Measurements from ENCODE around the gene CAV2.

GRCh38 chr7:116527521-116527920, 28.0 kb downstream of the CAV2 start:
- TF ChIP-seq CTCF (IDR thresholded peaks at IDR 0.05) (no peak), POLR2AphosphoS5 (IDR thresholded peaks at IDR 0.05) (no peak), EP300 (IDR thresholded peaks at IDR 0.05) (no peak)

Data from gastroesophageal sphincter (tissue), 3 donors.